HEK293 (cell line): Measurements from ENCODE around the gene HEPHL1.
A peak's percentile ranks its signal among the peaks of the same experiment; 100 is the strongest.

Experiments
- BCL11B ChIP-seq: fragments of 450-650 bp; formaldehyde crosslinking; IDR thresholded peaks from 2 replicates; pipeline ENCODE4 v1.5.1; 2016; ENCODE audit warnings: low read depth, missing biosample characterization, missing genetic modification characterization
- HOXD13 ChIP-seq: sonication (generic); formaldehyde crosslinking; IDR thresholded peaks from 2 replicates; pipeline ENCODE4 v1.8.0; 2022; ENCODE audit warnings: missing genetic modification reagents, borderline replicate concordance
- KLF7 ChIP-seq: fragments of 450-650 bp; formaldehyde crosslinking; IDR thresholded peaks from 2 replicates; pipeline ENCODE4 v1.5.1; 2016; ENCODE audit warnings: missing biosample characterization, missing genetic modification characterization, borderline replicate concordance
- PRDM1 ChIP-seq: fragments of 450-650 bp; formaldehyde crosslinking; IDR thresholded peaks from 2 replicates; pipeline ENCODE4; 2016; ENCODE audit warnings: missing biosample characterization, missing genetic modification characterization
- PRDM4 ChIP-seq: fragments of 450-650 bp; formaldehyde crosslinking; IDR thresholded peaks from 2 replicates; pipeline ENCODE4 v1.5.1; 2017; ENCODE audit warnings: missing biosample characterization, missing genetic modification characterization
- SP7 ChIP-seq: fragments of 450-650 bp; formaldehyde crosslinking; IDR thresholded peaks from 2 replicates; pipeline ENCODE4 v1.5.1; 2016; ENCODE audit warnings: missing biosample characterization, missing genetic modification characterization
- TRIM28 ChIP-seq: IDR thresholded peaks from 2 replicates; pipeline ENCODE4 v1.6.1; 2011; ENCODE audit warnings: low read length, control low read depth, borderline replicate concordance
- ZBTB17 ChIP-seq: fragments of 450-650 bp; formaldehyde crosslinking; IDR thresholded peaks from 2 replicates; pipeline ENCODE4 v1.5.1; 2016; ENCODE audit warnings: missing biosample characterization, missing genetic modification characterization
- ZBTB26 ChIP-seq: fragments of 450-650 bp; formaldehyde crosslinking; optimal IDR thresholded peaks from 2 replicates; pipeline ENCODE3; 2016; ENCODE audit warnings: missing biosample characterization, mild to moderate bottlenecking, missing genetic modification characterization
- ZBTB44 ChIP-seq: fragments of 450-650 bp; IDR thresholded peaks from 2 replicates; pipeline ENCODE4 v1.5.1; 2018; ENCODE audit warnings: missing biosample characterization, mild to moderate bottlenecking, missing genetic modification characterization
- ZBTB6 ChIP-seq: fragments of 450-650 bp; formaldehyde crosslinking; IDR thresholded peaks from 2 replicates; pipeline ENCODE4 v1.5.1; 2017; ENCODE audit warnings: missing biosample characterization, missing genetic modification characterization
- ZBTB7A ChIP-seq: fragments of 450-650 bp; formaldehyde crosslinking; IDR thresholded peaks from 2 replicates; pipeline ENCODE4 v1.5.1; 2016; ENCODE audit warnings: low read depth, missing biosample characterization, missing genetic modification characterization
- ZFP41 ChIP-seq: fragments of 450-650 bp; formaldehyde crosslinking; IDR thresholded peaks from 2 replicates; pipeline ENCODE4 v1.5.1; 2016; ENCODE audit warnings: missing biosample characterization, missing genetic modification characterization, borderline replicate concordance
- ZNF211 ChIP-seq: fragments of 450-650 bp; formaldehyde crosslinking; IDR thresholded peaks from 2 replicates; pipeline ENCODE4 v1.5.1; 2016; ENCODE audit warnings: low read depth, missing biosample characterization, missing genetic modification characterization
- ZNF223 ChIP-seq: fragments of 450-650 bp; formaldehyde crosslinking; IDR thresholded peaks from 2 replicates; pipeline ENCODE4 v1.5.1; 2016; ENCODE audit warnings: missing biosample characterization, missing genetic modification characterization
- ZNF426 ChIP-seq: fragments of 450-650 bp; formaldehyde crosslinking; IDR thresholded peaks from 2 replicates; pipeline ENCODE4 v1.5.1; 2017; ENCODE audit warnings: missing biosample characterization, missing genetic modification characterization, mild to moderate bottlenecking, inconsistent platforms, moderate library complexity
- ZNF433 ChIP-seq: fragments of 450-650 bp; formaldehyde crosslinking; IDR thresholded peaks from 2 replicates; pipeline ENCODE4 v1.5.1; 2016; ENCODE audit warnings: missing biosample characterization, missing genetic modification characterization, low read depth
- ZNF514 ChIP-seq: fragments of 450-650 bp; formaldehyde crosslinking; IDR thresholded peaks from 2 replicates; pipeline ENCODE4 v1.5.1; 2016; ENCODE audit warnings: missing biosample characterization, missing genetic modification characterization
- ZNF571 ChIP-seq: fragments of 450-650 bp; formaldehyde crosslinking; IDR thresholded peaks from 2 replicates; pipeline ENCODE4 v1.5.0; 2017; ENCODE audit warnings: missing biosample characterization, missing genetic modification characterization
- ZNF585B ChIP-seq: fragments of 450-650 bp; formaldehyde crosslinking; IDR thresholded peaks from 2 replicates; pipeline ENCODE4 v1.5.1; 2016; ENCODE audit warnings: missing biosample characterization, missing genetic modification characterization
- ZNF596 ChIP-seq: fragments of 450-650 bp; IDR thresholded peaks from 2 replicates; pipeline ENCODE4 v1.5.0; 2018; ENCODE audit warnings: missing biosample characterization, mild to moderate bottlenecking, missing genetic modification characterization, moderate library complexity
- ZNF629 ChIP-seq: fragments of 450-650 bp; formaldehyde crosslinking; IDR thresholded peaks from 2 replicates; pipeline ENCODE4 v1.5.1; 2017; ENCODE audit warnings: missing biosample characterization, missing genetic modification characterization
- ZNF639 ChIP-seq: fragments of 450-650 bp; formaldehyde crosslinking; IDR thresholded peaks from 2 replicates; pipeline ENCODE4 v1.5.1; 2016; ENCODE audit warnings: missing biosample characterization, missing genetic modification characterization
- ZNF658 ChIP-seq: fragments of 450-650 bp; formaldehyde crosslinking; IDR thresholded peaks from 2 replicates; pipeline ENCODE4; 2016; ENCODE audit warnings: missing biosample characterization, missing genetic modification characterization
- ZNF660 ChIP-seq: fragments of 450-650 bp; IDR thresholded peaks from 2 replicates; pipeline ENCODE4 v1.5.1; 2018; ENCODE audit warnings: missing biosample characterization, mild to moderate bottlenecking, missing genetic modification characterization
- ZNF707 ChIP-seq: fragments of 450-650 bp; formaldehyde crosslinking; IDR thresholded peaks from 2 replicates; pipeline ENCODE4 v1.5.1; 2016; ENCODE audit warnings: missing biosample characterization, missing genetic modification characterization
- ZNF747 ChIP-seq: fragments of 450-650 bp; formaldehyde crosslinking; IDR thresholded peaks from 2 replicates; pipeline ENCODE4 v1.5.1; 2016; ENCODE audit warnings: missing biosample characterization, missing genetic modification characterization
- ZNF76 ChIP-seq: fragments of 450-650 bp; formaldehyde crosslinking; IDR thresholded peaks from 2 replicates; pipeline ENCODE4; 2016; ENCODE audit warnings: low read depth, missing biosample characterization, missing genetic modification characterization, borderline replicate concordance
- ZNF768 ChIP-seq: fragments of 450-650 bp; formaldehyde crosslinking; IDR thresholded peaks from 2 replicates; pipeline ENCODE4 v1.5.1; 2018; ENCODE audit warnings: missing biosample characterization, mild to moderate bottlenecking, missing genetic modification characterization
- ZSCAN4 ChIP-seq: fragments of 450-650 bp; formaldehyde crosslinking; IDR thresholded peaks from 2 replicates; pipeline ENCODE4 v1.5.1; 2017; ENCODE audit warnings: missing biosample characterization, missing genetic modification characterization

HEPHL1 gene

GRCh38 chr11:94151903-94152677 is 130.9 kb downstream of the HEPHL1 start (continued):
- no peak for TF ChIP-seq ZNF514 (tag by site-specific recombination)
- TF ChIP-seq ZNF76 (tag by site-specific recombination) = no peak
- no peak for TF ChIP-seq ZBTB26 (tag by site-specific recombination)
- no peak for TF ChIP-seq KLF7
- TF ChIP-seq HOXD13 (CRISPR knock-in tag) = no peak
- TF ChIP-seq ZNF639 (tag by site-specific recombination) = no peak
- TF ChIP-seq ZBTB17 (tag by site-specific recombination) = peak; percentile 30; the same call in 1 of the 2 replicates
- no peak for TF ChIP-seq ZNF707 (tag by site-specific recombination)
- no peak for TF ChIP-seq ZNF747 (tag by site-specific recombination)
- no peak for TF ChIP-seq PRDM4 (tag by site-specific recombination)
- no peak for TF ChIP-seq ZNF571 (tag by site-specific recombination)
- TF ChIP-seq ZBTB44 (tag by site-specific recombination) = no peak
- no peak for TF ChIP-seq ZFP41
- TF ChIP-seq ZNF211 = no peak
- no peak for TF ChIP-seq ZNF658 (tag by site-specific recombination)
- no peak for TF ChIP-seq ZBTB6 (tag by site-specific recombination)
- TF ChIP-seq PRDM1 = no peak
- no peak for TF ChIP-seq BCL11B (tag by site-specific recombination)
- peak; percentile 51; the same call in 1 of the 2 replicates for TF ChIP-seq ZNF629 (tag by site-specific recombination)
- TF ChIP-seq SP7 (tag by site-specific recombination) = peak; percentile 75
- TF ChIP-seq ZNF768 (tag by site-specific recombination) = no peak
- TF ChIP-seq ZNF223 (tag by site-specific recombination) = no peak
- no peak for TF ChIP-seq ZNF585B (tag by site-specific recombination)
- peak; percentile 22; the same call in 1 of the 2 replicates for TF ChIP-seq TRIM28
- TF ChIP-seq ZNF596 = no peak
- no peak for TF ChIP-seq ZNF433 (tag by site-specific recombination)
- 0 out of 2 replicates have a peak, but pooled peaks have one; percentile 28 for TF ChIP-seq ZNF660 (tag by site-specific recombination)
- no peak for TF ChIP-seq ZNF426 (tag by site-specific recombination)
- no peak for TF ChIP-seq ZBTB7A
- TF ChIP-seq ZSCAN4 (tag by site-specific recombination) = no peak
